ENCODE results near the gene TREX2. TPM values are rescaled to one million over a fixed set of nuclear protein-coding genes. Genes with fewer than 3 reads are reported as not detected.

Gene TREX2
- total and polyA plus RNA-seq, 10 of the 15 experiments (the other 5 are each of a cell fraction or from before 2014, with no cell fraction given): 0.09 to 0.97 (median 0.60) TPM; not detected in 3

DNA sequence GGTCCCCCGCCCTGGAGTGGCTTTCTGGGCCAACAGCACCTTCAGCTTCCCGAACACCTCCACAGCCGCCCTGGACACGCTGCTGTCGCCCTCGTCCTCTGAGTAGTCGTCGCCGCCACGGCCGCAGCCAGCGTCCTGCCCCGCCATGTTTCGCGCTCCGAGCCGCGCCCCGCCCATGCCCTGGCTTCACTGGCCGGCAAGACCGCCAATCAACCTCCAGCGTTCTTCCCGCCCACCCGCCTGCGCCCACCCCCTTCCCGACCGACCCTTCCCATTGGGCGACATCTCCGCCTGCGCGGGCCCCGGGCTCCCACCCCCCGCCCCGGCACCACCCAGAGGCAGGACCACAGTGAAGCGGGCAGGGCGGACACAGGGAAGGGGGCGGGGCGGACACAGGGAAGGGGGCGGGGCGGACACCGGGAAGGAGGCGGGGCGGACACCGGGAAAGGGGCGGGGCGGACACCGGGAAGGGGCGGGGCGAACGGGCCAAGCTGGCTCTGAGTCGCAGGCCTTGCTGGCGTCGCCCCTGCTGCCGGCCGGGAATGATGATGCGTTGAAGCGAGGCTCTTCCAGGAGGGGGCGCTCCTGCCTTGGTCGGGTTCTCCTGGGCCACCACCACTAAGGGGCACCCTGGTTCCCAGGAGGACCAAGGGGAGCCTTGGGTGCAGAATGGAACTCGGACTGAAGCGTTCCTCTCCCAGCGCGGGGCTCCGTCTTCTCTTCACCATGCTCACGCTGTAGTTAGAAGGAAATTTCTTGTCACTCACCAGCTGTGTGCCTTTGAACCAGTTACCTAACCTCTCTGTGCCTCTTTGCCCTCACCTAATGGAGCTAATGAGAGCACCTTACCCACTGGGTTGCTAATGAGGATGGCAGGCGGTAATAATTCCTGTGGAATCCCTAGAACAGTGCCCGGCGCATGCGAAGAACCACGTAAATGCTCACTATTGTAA, 24.8 kb upstream of the TREX2 start, which contains the start of gene HAUS7 (continued):
- TF ChIP-seq ZBTB11 (CRISPR knock-in tag; IDR thresholded peaks at IDR 0.05) (no peak), RAD21 (IDR thresholded peaks at IDR 0.05; ENCODE audit: insufficient read depth, low read depth, low read length) (peak; percentile 20; the same call in 1 of the 2 replicates), SREBF1 (IDR thresholded peaks at IDR 0.05; ENCODE audit: low read length) (no peak), ZBED1 (IDR thresholded peaks at IDR 0.05; ENCODE audit: borderline replicate concordance) (no peak), MAX (IDR thresholded peaks at IDR 0.05; ENCODE audit: low read depth, low read length) (no peak), ZNF622 (IDR thresholded peaks at IDR 0.05) (no peak), SMARCA5 (IDR thresholded peaks at IDR 0.05) (peak; percentile 91), SP1 (IDR thresholded peaks at IDR 0.05; ENCODE audit: low read depth, low read length) (peak; percentile 41), ZBTB33 (IDR thresholded peaks at IDR 0.05) (no peak), CBX3 (IDR thresholded peaks at IDR 0.05; ENCODE audit: borderline replicate concordance, low read depth) (no peak), IKZF1 (conservative IDR thresholded peaks at IDR 0.05) (no peak), LARP7 (IDR thresholded peaks at IDR 0.05) (0 out of 2 replicates have a peak, but pooled peaks have one; percentile 35), RELA (IDR thresholded peaks at IDR 0.05; ENCODE audit: borderline replicate concordance, partially characterized antibody) (no peak), ESRRA (IDR thresholded peaks at IDR 0.05; ENCODE audit: low read length) (no peak), BCL11A (IDR thresholded peaks at IDR 0.05; ENCODE audit: low read depth, low read length) (no peak), CBX5 (IDR thresholded peaks at IDR 0.05; ENCODE audit: low read depth) (no peak), MEF2A (IDR thresholded peaks at IDR 0.05; ENCODE audit: insufficient read depth, low read depth, low read length) (no peak), WRNIP1 (IDR thresholded peaks at IDR 0.05; ENCODE audit: borderline replicate concordance, low read depth, low read length) (no peak), MXI1 (IDR thresholded peaks at IDR 0.05; ENCODE audit: low read depth, low read length) (no peak; the same call in 1 of the 2 replicates), PAX8 (IDR thresholded peaks at IDR 0.05) (no peak), BMI1 (IDR thresholded peaks at IDR 0.05; ENCODE audit: borderline replicate concordance) (no peak), HDAC6 (IDR thresholded peaks at IDR 0.05; ENCODE audit: unreplicated experiment) (no peak), RFX5 (IDR thresholded peaks at IDR 0.05; ENCODE audit: low read depth, low read length) (no peak)
- TF ChIP-seq, protein P1, sequence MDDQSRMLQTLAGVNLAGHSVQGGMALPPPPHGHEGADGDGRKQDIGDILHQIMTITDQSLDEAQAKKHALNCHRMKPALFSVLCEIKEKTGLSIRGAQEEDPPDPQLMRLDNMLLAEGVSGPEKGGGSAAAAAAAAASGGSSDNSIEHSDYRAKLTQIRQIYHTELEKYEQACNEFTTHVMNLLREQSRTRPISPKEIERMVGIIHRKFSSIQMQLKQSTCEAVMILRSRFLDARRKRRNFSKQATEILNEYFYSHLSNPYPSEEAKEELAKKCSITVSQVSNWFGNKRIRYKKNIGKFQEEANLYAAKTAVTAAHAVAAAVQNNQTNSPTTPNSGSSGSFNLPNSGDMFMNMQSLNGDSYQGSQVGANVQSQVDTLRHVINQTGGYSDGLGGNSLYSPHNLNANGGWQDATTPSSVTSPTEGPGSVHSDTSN (IDR thresholded peaks at IDR 0.05; ENCODE audit: insufficient replicate concordance, low read depth, low read length): peak; percentile 86
